Gastrocnemius medialis (tissue), 4 donors: Measurements from ENCODE around the gene TLE5. TPM values are rescaled to one million over a fixed set of nuclear protein-coding genes. Genes with fewer than 3 reads are reported as not detected.

Experiments used
- ATAC-seq, 2 donors: fragments of 150-250 bp; one replicate each; pipeline ENCODE4 v1.9.1; 2016
- DNase-seq, 2 donors: peaks; one replicate each; pipeline ENCODE4 v3.0.0-alpha.2; 2019
- H3K27ac ChIP-seq, 4 donors: fragments of 200-600 bp; sonication (generic); 1 replicate in 1 of 4; 2 replicates in 3 of 4; pipeline ENCODE4 v1.5.1; 2016 to 2018; ENCODE audit warnings: mild to moderate bottlenecking in 2 of 4, moderate library complexity in 1 of 4
- H3K27me3 ChIP-seq, 3 donors: fragments of 200-600 bp; sonication (generic) in 2 of 3; 1 replicate in 1 of 3; 2 replicates in 2 of 3; pipeline versions ENCODE4 v1.5.1 to v1.6.0; 2016 to 2019; ENCODE audit warnings: mild to moderate bottlenecking in 1 of 3, moderate library complexity in 1 of 3
- H3K36me3 ChIP-seq, 2 donors: fragments of 200-600 bp; sonication (generic) in 1 of 2; one replicate each; pipeline ENCODE4 v1.5.1; 2017 to 2018
- H3K4me1 ChIP-seq, 2 donors: fragments of 200-600 bp; sonication (generic) in 1 of 2; one replicate each; pipeline ENCODE4 v1.5.1; 2016 to 2017; ENCODE audit warnings: mild to moderate bottlenecking in 2 of 2
- H3K4me3 ChIP-seq, 4 donors: fragments of 200-600 bp; sonication (generic) in 3 of 4; 1 replicate in 1 of 4; 2 replicates in 3 of 4; pipeline ENCODE4 v1.5.1; 2016 to 2019; ENCODE audit warnings: mild to moderate bottlenecking in 2 of 4
- H3K9me3 ChIP-seq, 3 donors: fragments of 200-600 bp; sonication (generic) in 2 of 3; 1 replicate in 1 of 3; 2 replicates in 2 of 3; pipeline ENCODE4 v1.5.1; 2016 to 2019
- POLR2A ChIP-seq, 2 donors: fragments of 450-650 bp; IDR thresholded peaks; one replicate each; pipeline ENCODE4 v1.6.1; 2017; ENCODE audit warnings: antibody characterized with exemption in 2 of 2, mild to moderate bottlenecking in 2 of 2, moderate library complexity in 2 of 2
- in situ Hi-C, 4 donors: fragments of 200-750 bp; cut with MboI; loops; one replicate each; pipeline versions ENCODE4 v1.15.0 to v1.8.0; 2017; ENCODE audit warnings: low sequenced_read_pairs in 4 of 4
- intact Hi-C: fragments of 100-400 bp; cut with DNase I; formaldehyde crosslinking; loops from one replicate; pipeline ENCODE4 v1.15.1; 2023; ENCODE audit warnings: low total_unique reads
- total RNA-seq, 4 donors: library from RNA; depleted of rRNA; stranded (reverse); fragments of >200 nt; gene quantifications; one replicate each; pipeline versions ENCODE4 v1.1.0 to v1.2.3, GENCODE V29; 2016
- TF ChIP-seq, protein P1 (sequence below), 5 experiments: fragments of 450-650 bp in 3 of 5; fragments of 200-600 bp in 2 of 5; sonication (generic) in 2 of 5; IDR thresholded peaks in 4 of 5; conservative IDR thresholded peaks in 1 of 5; 1 replicate in 4 of 5; 2 replicates in 1 of 5; pipeline ENCODE4 v1.5.1; 2016 to 2019; ENCODE audit warnings: antibody characterized with exemption in 5 of 5, mild to moderate bottlenecking in 3 of 5, moderate library complexity in 3 of 5

Gene TLE5
- total RNA-seq, 4 donors from 2014 or later: 437 to 686 (median 474) TPM

DNA sequence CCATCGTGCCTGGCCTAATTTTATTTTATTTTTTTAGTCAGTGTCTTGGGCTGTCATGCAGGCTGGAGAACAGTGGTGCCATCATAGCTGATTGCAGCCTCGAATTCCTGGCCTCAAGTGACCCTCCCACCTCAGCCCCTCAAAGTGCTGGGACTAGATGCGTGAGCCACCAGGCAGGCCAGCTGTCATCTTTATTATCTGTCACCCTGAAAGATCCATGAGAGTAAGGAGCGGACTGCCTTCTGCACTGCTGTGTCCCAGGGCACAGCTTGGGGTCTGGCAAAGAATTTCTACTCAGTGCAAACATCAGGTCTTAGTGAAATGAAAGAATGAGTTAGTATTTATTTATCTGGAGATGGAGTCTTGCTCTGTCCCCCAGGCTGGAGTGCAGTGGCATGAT is 9.5 kb upstream of the TLE5 start:
- peaks cover 9 to 11% of the 10 kb centered on the region in 2 donors for H3K4me1 ChIP-seq
- no peaks in the 10 kb centered on the region for H3K9me3 ChIP-seq
- H3K27ac ChIP-seq: peak overlapping the region in 3 of 4 donors; percentile 69 to 73 (median 70)
- in situ Hi-C loops (loop anchor here in 1 of 4 donors (25.0 kb wide), 1 partner anchor 109 kb away; no protein-coding TSS in a partner anchor), intact Hi-C loops (loop anchor here (2.0 kb wide), 1 partner anchor 23 kb away; the partner anchor contains the start of gene GNA11)
- TF ChIP-seq, protein P1, sequence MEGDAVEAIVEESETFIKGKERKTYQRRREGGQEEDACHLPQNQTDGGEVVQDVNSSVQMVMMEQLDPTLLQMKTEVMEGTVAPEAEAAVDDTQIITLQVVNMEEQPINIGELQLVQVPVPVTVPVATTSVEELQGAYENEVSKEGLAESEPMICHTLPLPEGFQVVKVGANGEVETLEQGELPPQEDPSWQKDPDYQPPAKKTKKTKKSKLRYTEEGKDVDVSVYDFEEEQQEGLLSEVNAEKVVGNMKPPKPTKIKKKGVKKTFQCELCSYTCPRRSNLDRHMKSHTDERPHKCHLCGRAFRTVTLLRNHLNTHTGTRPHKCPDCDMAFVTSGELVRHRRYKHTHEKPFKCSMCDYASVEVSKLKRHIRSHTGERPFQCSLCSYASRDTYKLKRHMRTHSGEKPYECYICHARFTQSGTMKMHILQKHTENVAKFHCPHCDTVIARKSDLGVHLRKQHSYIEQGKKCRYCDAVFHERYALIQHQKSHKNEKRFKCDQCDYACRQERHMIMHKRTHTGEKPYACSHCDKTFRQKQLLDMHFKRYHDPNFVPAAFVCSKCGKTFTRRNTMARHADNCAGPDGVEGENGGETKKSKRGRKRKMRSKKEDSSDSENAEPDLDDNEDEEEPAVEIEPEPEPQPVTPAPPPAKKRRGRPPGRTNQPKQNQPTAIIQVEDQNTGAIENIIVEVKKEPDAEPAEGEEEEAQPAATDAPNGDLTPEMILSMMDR (IDR thresholded peaks at IDR 0.05 in 4 of 5, conservative IDR thresholded peaks at IDR 0.05 in 1 of 5): no peak
- TF ChIP-seq POLR2A (IDR thresholded peaks at IDR 0.05): no peak
- H3K36me3 ChIP-seq: no peaks in the 10 kb centered on the region
- no peak for DNase-seq
- H3K4me3 ChIP-seq: no peak overlapping the region
- no peak for ATAC-seq
- no peaks in the 10 kb centered on the region for H3K27me3 ChIP-seq

DNA sequence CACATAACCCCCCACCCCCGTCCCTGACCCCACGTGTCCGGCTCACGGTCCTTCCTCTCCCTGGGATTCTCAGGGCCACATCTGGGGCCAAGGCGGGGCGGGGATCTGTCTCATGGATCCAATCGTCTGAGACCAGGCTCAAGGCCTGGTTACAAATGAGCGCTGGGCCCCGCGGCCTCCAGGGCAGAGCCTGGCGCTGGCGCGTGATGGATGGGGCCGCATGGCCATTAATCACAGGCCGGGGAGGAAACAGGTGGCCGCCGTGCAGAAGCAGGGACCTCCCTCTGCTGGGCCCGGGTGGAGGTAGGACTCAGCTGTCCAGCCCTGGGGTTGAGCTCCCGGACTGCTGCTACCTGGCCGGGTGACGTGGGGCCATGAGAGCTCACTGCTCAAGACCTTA is 5.8 kb upstream of the TLE5 start:
- TF ChIP-seq, protein P1 (IDR thresholded peaks at IDR 0.05 in 4 of 5, conservative IDR thresholded peaks at IDR 0.05 in 1 of 5): peak in 2 of 5 experiments; percentile 15 to 16
- TF ChIP-seq POLR2A (IDR thresholded peaks at IDR 0.05): peak; percentile 38 to 40
- Histone ChIP-seq H3K4me1 (peaks cover 7 to 9% of the 10 kb centered on the region in 2 donors), H3K9me3 (no peaks in the 10 kb centered on the region), H3K27ac (peak overlapping the region; percentile 58 to 80 (median 70)), H3K4me3 (no peak overlapping the region), H3K27me3 (no peaks in the 10 kb centered on the region), H3K36me3 (no peaks in the 10 kb centered on the region)
- ATAC-seq (peak; percentile 42 to 73), DNase-seq (peak; percentile 45 to 46)
- in situ Hi-C loops (loop anchor here in 1 of 4 donors (25.0 kb wide), 1 partner anchor 106 kb away; no protein-coding TSS in a partner anchor), intact Hi-C loops (no loop called here)

DNA sequence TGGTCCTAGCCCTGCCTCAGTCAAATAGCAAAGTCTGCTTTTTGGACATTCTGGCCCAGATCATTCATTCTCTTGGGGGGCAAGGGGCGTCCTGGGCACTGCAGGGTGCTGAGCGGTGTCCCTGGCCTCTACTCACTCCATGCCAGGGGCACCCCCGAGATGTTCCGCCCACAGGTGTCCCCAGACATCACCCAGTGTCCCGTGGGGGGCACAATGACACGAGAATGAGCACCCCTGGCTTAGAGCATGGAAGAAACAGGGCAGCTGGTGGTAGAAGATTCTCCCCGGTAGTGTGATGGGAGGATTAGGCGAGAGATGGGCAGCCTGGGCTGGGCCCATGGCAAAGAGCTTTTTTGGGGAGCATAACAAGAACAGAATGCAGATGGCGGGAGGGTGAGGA is 5.3 kb upstream of the TLE5 start:
- Histone ChIP-seq H3K27me3 (no peaks in the 10 kb centered on the region), H3K4me1 (peaks cover 4 to 9% of the 10 kb centered on the region in 2 donors), H3K27ac (peak overlapping the region; percentile 58 to 80 (median 70)), H3K36me3 (no peaks in the 10 kb centered on the region), H3K4me3 (no peak overlapping the region), H3K9me3 (no peaks in the 10 kb centered on the region)
- ATAC-seq: no peak
- no peak for TF ChIP-seq POLR2A (IDR thresholded peaks at IDR 0.05)
- TF ChIP-seq, protein P1 (IDR thresholded peaks at IDR 0.05 in 4 of 5, conservative IDR thresholded peaks at IDR 0.05 in 1 of 5): no peak
- no peak for DNase-seq
- intact Hi-C loops (no loop called here), in situ Hi-C loops (loop anchor here in 1 of 4 donors (25.0 kb wide), 1 partner anchor 105 kb away; no protein-coding TSS in a partner anchor)

DNA sequence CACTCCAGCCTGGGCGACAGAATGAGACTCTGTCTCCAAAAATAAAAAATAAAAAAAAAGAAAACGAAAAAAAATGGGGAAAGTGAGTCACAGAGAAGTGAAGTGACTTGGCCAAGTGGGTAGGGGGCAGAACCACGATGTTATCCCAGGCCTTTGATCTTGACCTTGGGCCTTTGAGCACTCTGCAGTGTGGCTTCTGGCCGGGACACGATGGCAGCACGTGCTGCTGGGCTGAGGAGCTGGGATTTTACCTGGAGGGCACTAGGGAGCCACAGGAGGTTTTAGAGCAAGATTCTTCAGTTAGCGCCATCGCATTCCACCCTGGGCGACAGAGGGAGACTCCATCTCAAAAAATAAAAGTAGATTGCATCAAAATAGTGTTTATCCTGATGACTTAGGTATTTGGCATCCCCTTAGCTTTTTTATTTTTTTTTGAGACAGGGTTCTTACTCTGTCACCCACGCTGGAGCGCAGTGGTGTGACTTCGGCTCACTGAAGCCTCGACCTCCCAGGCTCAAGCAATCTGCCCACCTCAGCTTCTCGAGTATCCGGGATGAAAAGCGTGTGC is 4.3 kb upstream of the TLE5 start:
- in situ Hi-C loops (loop anchor here in 1 of 4 donors (25.0 kb wide), 1 partner anchor 104 kb away; no protein-coding TSS in a partner anchor), intact Hi-C loops (no loop called here)
- Histone ChIP-seq H3K4me1 (peaks cover 4 to 8% of the 10 kb centered on the region in 2 donors), H3K27ac (no peak overlapping the region), H3K4me3 (no peak overlapping the region), H3K36me3 (no peaks in the 10 kb centered on the region), H3K27me3 (no peaks in the 10 kb centered on the region), H3K9me3 (no peaks in the 10 kb centered on the region)
- no peak for ATAC-seq
- no peak for DNase-seq
- TF ChIP-seq POLR2A (IDR thresholded peaks at IDR 0.05): no peak
- TF ChIP-seq, protein P1 (IDR thresholded peaks at IDR 0.05 in 4 of 5, conservative IDR thresholded peaks at IDR 0.05 in 1 of 5): no peak
